HG02852 (cell line): Measurements from ENCODE around the gene EXOC2.

ENCODE experiments used
- ATAC-seq: cut with Tn5 transposase; IDR thresholded peaks from one replicate; pipeline ENCODE4 v1.9.1; 2021; ENCODE audit warnings: mild to moderate bottlenecking, moderate library complexity; ENCODE audit not compliant: unreplicated experiment

Gene EXOC2

GRCh38 chr6:503610-504362 lies 189.2 kb downstream of the EXOC2 start:
- ATAC-seq = no peak

- no peak for ATAC-seq
Measured at GRCh38 chr6:502761-503160, 190.2 kb downstream of the EXOC2 start.

DNA sequence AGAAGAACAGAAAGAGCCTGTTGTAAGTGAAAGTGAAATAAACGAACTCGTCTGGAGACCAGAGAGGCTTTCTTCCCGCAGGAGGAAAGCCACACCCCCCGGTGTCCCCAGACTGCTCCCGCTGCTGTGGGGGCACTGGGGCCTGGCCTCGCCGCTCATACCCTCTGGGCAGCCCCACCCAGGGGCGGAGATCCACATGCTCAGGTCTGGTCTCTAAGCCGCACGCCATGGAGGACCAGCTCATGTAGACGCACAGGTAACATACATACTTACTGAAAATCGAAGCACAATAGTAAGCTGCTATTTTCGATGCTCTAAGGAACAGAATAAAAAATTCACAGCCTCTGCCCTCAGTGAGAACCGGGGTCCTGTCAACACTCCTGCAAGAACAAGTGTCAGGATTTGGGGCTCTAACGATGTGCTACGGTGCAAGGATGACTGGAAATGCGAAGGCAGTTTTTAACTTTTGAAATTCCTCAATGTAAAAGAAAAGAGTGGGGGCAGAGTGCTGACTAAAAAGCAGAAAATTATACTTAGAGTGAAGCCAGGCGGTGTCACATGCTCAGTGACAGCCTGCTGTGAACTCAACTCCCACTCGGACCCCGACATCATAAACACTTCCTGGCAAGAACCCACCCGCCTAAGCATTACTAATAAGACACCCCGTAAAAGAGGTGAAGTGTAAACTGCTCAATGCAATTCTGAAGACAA lies 190.9 kb downstream of the EXOC2 start:
- ATAC-seq = no peak

- no peak for ATAC-seq
Measured at GRCh38 chr6:499617-500016, 193.3 kb downstream of the EXOC2 start.

DNA sequence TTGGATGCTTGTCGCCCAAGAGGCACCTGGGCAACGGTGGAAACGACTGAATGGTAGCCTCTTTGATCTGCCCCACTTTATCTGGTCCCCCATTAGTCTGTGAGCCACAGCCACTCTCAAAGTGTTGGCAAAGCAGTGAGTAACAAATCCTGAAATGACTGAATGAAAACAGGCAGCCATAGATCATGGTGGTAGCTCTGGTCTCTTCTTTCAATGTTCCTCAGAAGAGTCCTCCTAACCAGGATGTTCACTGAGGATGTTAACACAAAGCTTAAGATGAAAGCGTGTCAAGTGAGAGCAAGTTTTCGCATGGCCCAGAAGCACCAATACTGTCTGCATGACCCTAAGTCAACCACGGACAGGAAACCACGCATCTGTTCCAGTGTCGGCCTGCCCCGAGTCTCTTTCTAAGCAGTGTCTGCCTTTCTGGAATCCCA lies 194.1 kb downstream of the EXOC2 start:
- peak; percentile 52 for ATAC-seq

GRCh38 chr6:497258-497657 lies 195.7 kb downstream of the EXOC2 start:
- no peak for ATAC-seq

DNA sequence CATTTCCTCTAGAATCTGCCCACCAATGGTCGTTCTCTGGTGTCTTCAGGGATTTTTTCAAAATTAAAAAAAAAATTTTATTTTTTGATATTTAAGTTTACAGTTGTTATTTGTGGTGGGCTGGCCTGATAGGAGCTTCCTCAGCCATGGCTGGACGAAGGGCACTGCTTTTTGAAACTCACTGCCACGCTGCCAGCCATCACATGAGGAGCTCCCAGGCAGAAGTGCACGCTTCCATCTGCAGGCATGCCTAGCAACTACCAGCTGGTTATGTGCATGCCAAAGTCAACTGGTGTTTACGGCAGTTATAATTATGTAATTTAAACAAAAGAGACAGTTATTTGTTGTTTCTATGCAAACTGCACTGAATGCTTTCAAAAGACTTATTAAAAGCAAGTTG lies 196.3 kb downstream of the EXOC2 start:
- no peak for ATAC-seq

GRCh38 chr6:494394-494793 lies 198.5 kb downstream of the EXOC2 start:
- ATAC-seq = no peak

GRCh38 chr6:493840-494239 lies 199.1 kb downstream of the EXOC2 start:
- no peak for ATAC-seq

DNA sequence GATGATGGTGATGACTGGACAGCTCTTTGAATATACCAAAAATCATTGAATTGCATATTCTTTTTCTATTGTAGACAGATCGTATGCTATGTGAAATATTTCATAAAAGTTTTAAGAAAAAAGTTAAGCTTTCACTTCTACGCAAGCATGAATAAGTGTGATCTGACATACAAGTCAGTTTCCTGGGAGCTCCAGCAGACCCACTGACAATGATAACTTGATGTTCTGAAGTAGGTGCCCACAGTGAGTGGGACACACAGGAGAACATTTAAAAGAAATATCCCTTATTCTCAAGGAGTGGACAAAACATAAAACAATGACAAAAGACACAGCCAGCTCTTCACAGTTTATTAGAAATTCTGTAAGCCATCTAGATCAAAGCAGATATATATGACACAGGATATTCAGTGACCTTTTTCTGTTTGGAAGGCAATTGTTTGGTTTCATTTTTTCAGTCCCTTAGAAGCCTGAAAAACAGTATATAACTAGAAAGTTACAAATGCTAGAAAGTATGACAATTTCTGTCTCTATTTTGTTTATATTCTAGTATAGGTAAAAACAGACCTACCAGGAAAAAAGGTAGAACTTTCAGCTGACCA lies 200.0 kb downstream of the EXOC2 start:
- ATAC-seq = no peak

- no peak for ATAC-seq
Measured at GRCh38 chr6:492178-492577, 200.8 kb downstream of the EXOC2 start.

DNA sequence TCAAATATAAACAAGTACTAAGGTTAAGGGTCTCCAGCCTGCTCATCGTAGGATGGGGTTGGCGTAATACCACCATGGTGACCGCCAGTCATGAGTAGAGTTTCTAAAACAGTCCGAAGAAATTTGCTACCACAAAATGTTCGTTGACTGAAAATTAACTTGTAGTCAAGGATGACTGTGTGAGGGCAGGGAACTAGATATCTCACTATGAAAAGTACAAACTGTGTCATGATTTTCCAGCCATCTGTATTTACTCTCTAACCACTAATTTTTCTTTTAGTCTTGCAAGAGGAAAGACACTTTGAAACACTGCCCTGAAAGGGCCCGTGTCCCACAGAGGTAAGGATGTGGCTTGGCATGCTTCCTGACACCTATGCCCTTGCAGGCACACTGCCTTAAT lies 201.7 kb downstream of the EXOC2 start:
- no peak for ATAC-seq

DNA sequence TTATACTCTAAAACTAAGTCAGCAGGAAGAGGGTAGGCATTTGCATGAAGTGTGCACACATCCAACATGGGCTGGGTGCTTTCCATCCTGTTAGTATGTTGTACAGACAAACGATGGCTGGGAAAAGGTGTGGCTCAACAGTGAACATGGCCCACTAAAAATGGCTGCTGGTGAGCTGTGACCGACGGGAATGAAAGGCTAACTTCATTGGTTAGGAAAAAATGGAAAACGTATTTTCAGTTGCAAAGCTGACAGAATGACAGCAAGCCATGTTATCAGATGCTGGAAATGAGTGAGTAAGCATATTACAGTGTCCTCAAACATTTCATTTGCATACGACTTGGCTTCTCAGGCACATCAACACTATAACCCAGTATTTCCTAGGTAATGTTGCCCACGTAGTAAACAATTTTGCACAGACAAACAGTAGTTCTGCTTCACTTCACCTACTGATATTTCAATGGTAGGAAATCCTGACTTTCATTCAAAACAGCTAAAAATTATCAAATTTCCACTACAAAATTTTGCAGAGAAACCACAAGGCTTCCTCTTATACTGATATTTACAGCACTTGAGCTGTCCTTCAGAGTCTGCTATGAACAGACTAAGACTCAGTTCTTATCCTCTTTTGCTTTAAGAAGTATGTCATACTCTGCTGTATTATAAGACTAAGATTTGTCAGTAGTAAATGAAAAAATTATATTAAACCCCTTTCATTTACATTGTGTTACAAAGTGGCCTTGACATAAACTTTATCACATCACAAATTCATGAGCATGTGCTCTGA lies 202.5 kb downstream of the EXOC2 start:
- no peak for ATAC-seq

- ATAC-seq = no peak
Measured at GRCh38 chr6:489762-490161, 203.2 kb downstream of the EXOC2 start.

GRCh38 chr6:489001-489400 lies 203.9 kb downstream of the EXOC2 start:
- no peak for ATAC-seq

DNA sequence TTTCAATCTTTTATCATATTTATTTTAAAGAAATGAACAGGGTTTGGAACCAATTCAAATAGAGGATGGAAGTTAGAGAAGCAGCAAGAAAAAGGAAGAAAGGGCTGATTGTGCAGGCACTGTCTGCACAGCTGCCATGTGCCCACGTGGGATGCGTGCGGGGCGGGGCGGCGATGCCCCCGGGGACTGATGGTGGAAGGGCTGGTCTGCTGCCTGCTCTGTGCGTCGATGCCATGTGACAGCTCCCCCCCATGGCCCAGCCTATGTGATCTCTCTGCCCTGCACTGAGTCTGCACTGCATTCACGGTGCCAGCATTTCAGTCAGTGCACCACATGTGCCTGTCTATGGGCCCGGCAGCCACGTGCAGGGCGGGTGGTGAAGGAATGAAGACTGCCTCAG lies 205.0 kb downstream of the EXOC2 start:
- ATAC-seq = no peak

DNA sequence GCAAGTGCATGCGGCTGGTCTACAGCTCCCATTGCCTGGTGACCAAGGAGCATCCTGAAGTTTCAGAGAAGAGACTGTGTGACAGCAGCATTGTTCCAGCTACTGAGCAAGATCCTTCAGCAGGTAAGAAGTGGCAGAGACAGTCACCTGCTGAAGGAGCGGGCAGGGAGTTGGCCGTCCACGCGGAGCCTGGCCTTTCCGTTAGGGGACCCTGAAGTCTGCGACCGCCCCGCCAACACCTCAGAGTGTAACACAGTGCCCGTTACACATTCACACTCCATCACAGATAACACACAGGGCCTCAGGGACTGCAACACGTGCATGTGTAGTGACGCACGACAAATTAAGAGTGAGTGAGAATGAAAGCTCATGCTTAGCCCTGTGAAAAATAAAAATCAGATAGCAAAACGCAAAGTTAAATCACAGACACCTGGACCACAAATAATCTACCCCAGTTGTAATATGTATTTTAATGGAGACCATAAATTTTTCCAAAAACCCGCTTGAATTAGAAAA lies 207.2 kb downstream of the EXOC2 start:
- no peak for ATAC-seq

- ATAC-seq = no peak
Measured at GRCh38 chr6:484746-485145, 208.2 kb downstream of the EXOC2 start.

GRCh38 chr6:484086-484745 lies 208.7 kb downstream of the EXOC2 start:
- ATAC-seq = peak; percentile 62

GRCh38 chr6:475314-475713 lies 217.6 kb downstream of the EXOC2 start:
- ATAC-seq = no peak
